Measurements from ENCODE around the gene RSBN1.
A peak's percentile ranks its signal among the peaks of the same experiment; 100 is the strongest.
"Not testable (repeated sequence)": the region's sequence is repeated elsewhere in the genome, so short reads cannot be mapped to it uniquely, and the experiment has no call there.

RSBN1 gene

DNA sequence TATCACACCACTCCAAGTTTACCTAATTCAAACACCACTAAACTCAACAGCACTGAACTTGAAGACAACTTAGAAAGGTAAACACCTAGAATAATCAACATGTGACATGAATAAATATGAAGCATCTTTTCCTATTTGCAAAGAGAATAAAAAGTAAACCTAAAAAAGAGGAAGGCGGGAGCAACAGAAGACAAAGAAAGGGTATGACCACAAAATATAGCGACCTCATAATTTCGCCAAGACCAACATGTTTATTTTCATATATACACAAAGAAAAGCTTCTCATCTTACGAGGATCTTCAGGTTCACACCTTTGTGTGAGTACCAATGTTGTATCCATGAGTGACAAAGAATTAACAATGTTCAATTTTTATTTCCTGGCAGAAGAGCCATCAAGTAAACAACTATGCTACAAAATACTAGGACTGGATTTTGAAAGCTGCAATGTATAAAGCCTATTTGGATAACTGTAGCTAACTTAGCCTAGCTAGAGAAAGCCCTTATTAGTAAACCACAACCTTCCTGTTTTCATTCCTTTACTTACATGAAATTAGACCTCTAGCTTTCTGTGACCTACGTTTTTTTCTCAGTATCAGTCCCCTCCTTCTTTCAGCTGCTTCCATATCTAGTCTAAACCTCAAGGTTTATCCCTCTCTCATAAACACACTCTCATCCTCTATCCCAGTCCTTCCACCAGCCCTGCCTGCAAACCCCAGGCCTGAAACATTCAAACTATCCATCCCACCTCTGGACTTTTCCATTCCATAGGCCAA, 31.7 kb downstream of the RSBN1 start:
- no peak for DNase-seq

- DNase-seq: no peak
Observed at GRCh38 chr1:113779542-113779941, 32.7 kb downstream of the RSBN1 start.

DNA sequence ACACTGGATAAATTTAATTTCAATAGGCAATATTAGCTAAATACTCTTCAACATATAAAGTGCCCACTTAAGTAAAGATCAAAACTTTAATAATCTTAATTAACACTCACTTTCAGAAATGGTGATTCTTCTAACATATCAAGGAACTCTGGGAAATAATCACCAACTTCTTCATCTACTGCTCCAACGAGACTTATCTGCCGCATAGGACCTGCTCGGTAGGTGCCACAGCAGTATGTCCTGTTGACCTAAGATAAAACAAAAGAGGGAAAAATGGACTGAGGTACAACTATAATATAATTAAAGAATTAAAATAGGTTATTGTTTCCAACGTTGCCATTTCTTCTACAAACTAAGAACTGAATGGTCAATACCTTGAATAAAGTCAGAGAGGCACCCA, 34.7 kb downstream of the RSBN1 start:
- DNase-seq: no peak

- no peak for DNase-seq
Observed at GRCh38 chr1:113770031-113770430, 42.2 kb downstream of the RSBN1 start.

DNA sequence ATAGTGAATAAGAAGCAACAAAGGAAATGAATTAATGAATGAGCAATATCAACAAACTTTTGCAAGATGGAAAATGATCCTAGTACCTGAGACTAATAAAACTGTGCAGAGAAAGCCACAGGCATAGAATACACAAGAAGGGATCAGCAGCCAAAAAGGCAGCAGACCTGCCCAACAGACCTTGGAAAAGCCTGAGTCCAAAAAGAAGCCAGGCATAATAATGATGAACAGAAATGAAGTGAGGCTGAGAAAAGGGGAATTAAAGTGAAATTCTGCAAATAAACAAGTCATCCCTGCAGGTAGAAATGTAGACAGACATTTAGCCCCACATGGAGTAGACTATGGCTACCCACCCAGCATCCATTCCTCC, 42.7 kb downstream of the RSBN1 start:
- DNase-seq: no peak

DNA sequence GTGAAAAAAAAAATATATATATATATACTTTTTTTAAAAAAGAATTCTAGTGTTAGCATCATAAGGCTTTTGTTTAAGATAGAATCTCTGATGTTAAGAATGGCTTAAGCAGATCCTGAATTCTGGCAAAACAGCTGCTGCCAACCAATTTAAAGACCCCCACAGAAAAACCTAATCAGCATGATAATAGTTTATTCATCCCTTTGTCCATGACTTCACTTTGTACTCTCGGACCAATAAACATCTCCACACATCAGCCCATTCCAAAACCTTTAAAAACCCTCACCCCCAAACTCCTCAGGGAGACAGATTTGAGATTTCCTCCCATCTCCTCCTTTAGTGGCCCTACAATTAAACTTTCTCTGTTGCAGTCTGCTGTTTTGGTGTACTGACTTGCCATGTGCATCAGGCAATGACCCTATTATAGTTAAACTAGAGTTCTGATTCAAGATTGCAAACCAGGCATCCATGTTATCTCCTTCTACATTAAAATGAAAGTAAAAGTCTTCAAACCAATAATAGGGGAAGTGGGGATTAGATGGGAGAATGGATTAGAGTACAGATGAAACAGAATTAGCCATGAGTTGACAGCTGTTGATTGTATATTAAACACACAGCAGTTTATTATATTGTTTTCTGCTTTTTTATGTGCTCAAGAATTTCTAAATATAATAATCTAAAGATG, 43.2 kb downstream of the RSBN1 start:
- DNase-seq: no peak

DNA sequence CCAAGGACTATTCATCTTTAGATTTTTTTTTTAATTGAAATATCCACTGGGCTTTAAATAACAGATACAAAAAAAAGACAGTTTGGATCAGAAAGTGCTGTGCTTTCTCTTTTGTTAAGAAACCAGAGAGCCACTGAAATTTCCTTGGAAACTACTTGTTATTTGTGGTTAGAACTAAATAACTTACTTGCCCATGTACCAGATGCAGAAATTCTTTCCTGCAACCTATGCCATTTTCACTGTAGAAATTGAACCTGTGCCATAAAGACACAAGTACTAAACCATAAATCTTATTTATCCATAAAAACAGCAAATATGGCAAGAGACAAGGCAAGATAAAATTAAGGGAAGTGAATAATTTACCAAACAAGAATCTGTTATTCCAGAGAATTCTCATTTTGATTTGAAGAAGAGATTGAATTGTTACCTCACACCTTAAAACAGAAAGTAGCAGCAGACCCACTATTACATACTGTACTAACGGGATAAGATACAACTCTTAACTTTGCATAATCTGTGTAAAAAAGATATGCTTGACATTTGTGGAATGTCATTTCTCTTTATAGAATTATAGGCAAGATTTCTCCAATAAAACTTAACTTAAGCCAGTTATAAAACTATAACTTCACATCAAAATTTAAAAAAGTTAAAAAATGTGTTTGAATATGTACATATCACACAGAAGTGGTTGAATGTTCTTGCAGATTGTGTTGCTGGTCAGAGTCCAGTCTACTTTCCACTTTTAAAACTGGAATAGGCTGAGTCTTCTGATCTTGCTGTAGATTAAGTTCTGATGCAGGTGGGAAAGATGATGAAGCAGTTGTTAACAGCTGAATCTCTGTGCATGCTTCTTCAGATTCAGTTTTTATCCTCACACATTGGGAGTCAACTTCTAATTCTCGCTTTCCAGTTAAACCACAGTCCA, 46.7 kb downstream of the RSBN1 start:
- no peak for DNase-seq

DNA sequence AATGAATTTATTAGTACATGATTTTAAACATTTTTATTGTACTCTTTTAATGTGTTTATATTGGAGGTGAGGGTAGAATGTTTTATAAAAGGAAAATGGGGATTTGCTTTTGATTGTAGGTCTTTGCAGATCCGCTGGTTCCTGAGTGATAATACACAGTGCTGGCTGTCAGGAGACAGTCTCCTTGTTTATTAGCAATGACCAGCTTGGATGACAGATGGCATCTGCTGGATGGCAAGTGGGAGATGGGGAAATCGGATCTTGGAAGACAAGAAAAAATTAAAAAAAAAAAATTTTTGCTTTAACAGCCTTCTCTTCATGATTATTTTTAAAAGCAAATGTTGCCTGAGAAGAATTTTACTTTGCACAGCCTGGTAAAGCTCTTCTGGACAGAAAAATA, 48.6 kb downstream of the RSBN1 start:
- DNase-seq: no peak

DNA sequence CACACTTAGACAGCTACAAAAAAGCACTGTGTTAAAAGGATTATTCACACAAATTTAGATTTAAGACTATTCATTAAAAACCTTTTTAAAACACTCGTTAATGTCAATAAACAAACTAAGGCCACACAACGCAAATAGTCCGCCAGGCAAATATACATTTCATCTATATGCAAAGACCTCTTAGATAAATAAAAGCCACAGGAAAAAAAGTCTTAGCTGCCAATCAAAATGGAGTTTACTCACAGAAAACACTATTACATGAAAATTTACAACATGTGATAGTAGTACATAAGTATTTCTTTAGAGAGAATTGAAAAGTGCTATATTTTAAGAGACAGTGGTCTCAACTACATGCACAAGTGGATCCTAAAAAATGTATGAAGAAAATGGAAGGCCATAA, 50.3 kb downstream of the RSBN1 start:
- DNase-seq: no peak

- DNase-seq: no peak
Observed at GRCh38 chr1:113760102-113761080, 51.9 kb downstream of the RSBN1 start.

- DNase-seq: peak; percentile 80
Observed at GRCh38 chr1:113759333-113760101, 52.8 kb downstream of the RSBN1 start, which contains the start of gene PHTF1. TSS of gene PHTF1 (minus strand) at chr1:113759486. CDS start at chr1:113758703, 783 bp downstream.

GRCh38 chr1:113758631-113759332, 53.5 kb downstream of the RSBN1 start:
- peak; percentile 44 for DNase-seq

DNA sequence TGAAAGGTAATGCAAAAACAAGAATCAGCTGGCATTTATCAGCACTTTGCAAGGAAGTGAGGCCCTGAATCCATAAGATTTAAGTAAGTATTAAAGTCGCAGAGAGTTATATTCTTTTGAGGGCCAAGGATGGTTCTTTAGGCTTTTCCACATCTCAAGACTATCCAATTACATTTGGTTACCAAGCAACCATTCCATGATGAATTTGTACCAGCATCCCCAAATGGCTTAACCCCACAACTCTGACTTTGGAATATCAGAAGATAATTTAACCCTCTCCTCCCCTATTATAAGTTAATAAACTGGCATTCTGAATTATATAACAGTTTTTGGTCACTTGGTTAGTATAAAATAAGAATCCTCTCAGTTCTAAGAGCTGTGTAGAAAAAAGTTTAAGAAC, 55.8 kb downstream of the RSBN1 start:
- DNase-seq: no peak

DNA sequence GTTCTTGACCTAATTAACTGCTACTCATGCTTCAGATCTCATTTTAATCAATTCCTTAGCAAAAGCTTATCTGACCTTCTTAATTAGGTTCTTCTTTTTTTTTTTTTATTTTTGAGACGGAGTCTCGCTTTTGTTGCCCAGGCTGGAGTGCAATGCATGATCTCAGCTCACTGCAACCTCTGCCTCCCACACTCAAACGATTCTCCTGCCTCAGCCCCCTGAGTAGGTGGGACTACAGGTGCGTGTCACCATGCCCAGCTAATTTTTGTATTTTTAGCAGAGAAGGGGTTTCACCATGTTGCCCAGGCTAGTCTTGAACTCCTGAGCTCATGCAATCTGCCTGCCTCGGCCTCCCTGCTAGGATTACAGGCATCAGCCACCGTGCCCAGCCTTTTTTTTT, 58.9 kb downstream of the RSBN1 start:
- not testable (repeated sequence) for DNase-seq

GRCh38 chr1:113751516-113751915, 60.8 kb downstream of the RSBN1 start:
- no peak for DNase-seq

DNA sequence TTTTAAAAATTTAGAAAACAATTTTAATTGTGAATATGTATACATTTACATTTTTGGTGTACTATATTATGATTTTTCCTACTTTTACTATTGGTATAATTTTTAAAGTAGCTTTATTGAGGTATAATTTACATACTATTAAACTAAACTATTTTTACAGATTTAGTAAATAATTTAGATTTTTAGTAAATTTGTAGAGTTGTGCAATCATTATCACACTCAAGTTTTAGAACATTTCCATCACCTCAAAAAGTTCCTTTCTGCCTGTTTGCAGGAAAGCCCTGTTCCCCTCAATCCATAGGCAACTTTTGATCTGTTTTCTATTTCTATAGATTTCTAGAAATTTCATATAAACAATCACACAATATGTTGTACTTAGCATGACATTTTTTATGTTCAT, 61.2 kb downstream of the RSBN1 start:
- DNase-seq: no peak

DNA sequence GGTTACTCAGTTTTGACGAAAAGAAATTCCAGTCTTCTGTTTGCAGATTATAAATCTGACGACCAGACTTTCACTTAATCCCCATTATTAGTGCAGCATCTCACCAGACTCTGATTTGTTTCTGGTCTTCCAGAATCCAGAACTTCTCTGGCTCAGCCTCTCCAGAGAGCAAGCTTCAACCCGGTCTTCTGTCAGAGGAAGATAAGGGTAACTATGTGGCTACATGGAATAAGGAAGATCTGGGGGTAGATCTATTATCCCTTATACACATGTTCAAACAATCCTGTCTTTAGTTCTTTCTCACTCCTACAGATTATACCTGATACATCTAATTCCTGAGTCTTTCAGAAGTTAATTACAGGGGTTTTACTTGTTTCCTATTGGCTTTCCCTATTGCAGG, 62.9 kb downstream of the RSBN1 start:
- DNase-seq: no peak

DNA sequence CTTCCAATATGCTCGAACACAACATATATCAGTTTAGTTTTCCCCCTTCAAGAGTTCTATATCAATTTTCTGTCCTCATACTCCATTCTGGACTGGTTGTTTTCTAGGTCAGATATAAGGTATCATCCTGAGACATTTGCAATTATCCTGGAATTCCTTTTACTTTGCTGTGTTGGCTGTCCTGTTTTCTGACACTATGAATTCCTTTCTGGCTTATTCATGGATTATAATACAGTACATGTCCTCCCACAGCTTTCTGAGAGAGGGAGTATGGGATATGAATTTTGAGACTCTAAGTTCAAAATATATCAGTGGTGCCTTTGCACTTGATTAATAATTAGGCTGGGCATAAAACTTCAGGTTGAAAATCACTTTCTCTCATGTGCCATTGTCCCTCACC, 64.9 kb downstream of the RSBN1 start:
- no peak for DNase-seq

DNA sequence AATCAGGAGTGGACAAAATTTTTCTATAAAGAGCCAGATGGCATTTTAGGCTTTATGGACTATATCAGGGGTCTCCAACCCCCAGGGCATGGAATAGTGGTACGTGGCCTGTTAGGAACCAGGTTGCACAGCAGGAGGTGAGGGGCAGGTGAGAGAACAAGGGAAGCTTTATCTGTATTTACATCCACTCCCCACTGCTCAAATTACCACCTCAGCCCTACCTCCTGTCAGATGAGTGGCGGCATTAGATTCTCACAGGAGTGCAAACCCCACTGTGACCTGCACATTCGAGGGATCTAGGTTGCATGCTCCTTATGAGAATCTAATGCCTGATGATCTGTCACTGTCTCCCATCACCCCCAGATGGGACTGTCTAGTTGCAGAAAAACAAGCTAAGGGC, 66.9 kb downstream of the RSBN1 start:
- no peak for DNase-seq

DNA sequence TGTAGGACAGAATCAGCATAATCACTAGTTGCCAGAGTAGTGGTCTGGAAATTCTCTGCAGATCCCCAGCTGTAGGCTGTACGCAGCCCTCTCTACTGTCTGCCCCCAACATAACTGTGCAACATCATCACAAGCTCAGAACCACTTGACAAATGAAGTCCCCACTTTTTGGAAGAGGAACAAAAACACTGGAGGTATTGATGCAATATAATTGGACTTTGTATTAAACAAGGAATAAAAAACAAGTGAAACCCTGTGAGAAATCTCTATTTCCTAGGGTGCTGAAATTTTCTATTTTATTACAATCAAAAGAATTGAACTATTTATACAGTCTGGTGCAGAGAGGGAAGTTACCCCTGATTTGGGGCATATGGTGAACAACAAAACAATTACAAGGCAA, 68.2 kb downstream of the RSBN1 start:
- no peak for DNase-seq

- no peak for DNase-seq
Observed at GRCh38 chr1:113742515-113742914, 69.8 kb downstream of the RSBN1 start.

Data from GDM1 (cell line).